Adipocyte (in vitro differentiated cells): Measurements from ENCODE around the gene NOS1AP.

Source experiments
- DNase-seq: peaks from one replicate; pipeline ENCODE4 v3.0.0-alpha.2; 2015; ENCODE audit warnings: low read depth
- H3K27me3 ChIP-seq: replicated peaks from 2 replicates; pipeline ENCODE4 v1.7.0; 2013; ENCODE audit warnings: mild to moderate bottlenecking, low read length, moderate library complexity; ENCODE audit not compliant: control insufficient read depth, insufficient read depth
- H3K36me3 ChIP-seq: 2 replicates; pipeline ENCODE4 v1.7.0; 2013; ENCODE audit warnings: low read length, mild to moderate bottlenecking, moderate library complexity; ENCODE audit not compliant: control insufficient read depth, insufficient read depth, severe bottlenecking
- H3K4me1 ChIP-seq: 2 replicates; pipeline ENCODE4 v1.7.0; 2013; ENCODE audit warnings: mild to moderate bottlenecking, low read length, moderate library complexity; ENCODE audit not compliant: control insufficient read depth, insufficient read depth
- H3K4me3 ChIP-seq: 2 replicates; pipeline ENCODE4 v1.7.0; 2013; ENCODE audit warnings: mild to moderate bottlenecking, low read length, moderate library complexity
- H3K9ac ChIP-seq: 2 replicates; pipeline ENCODE4 v1.7.0; 2013; ENCODE audit warnings: mild to moderate bottlenecking, low read length, moderate library complexity
- H3K9me3 ChIP-seq: 2 replicates; pipeline ENCODE4 v1.7.0; 2013; ENCODE audit warnings: mild to moderate bottlenecking, low read length, moderate library complexity; ENCODE audit not compliant: control insufficient read depth

Gene NOS1AP

GRCh38 chr1:162223488-162223887, 154.0 kb downstream of the NOS1AP start:
- Histone ChIP-seq H3K4me3 (no peak overlapping the region), H3K36me3 (no peaks in the 10 kb centered on the region), H3K9me3 (no peaks in the 10 kb centered on the region), H3K4me1 (no peaks in the 10 kb centered on the region), H3K27me3 (peaks cover 15% of the 10 kb centered on the region), H3K9ac (no peak overlapping the region)
- no peak for DNase-seq

GRCh38 chr1:162224267-162224666, 154.8 kb downstream of the NOS1AP start:
- Histone ChIP-seq H3K4me3 (no peak overlapping the region), H3K9me3 (no peaks in the 10 kb centered on the region), H3K9ac (no peak overlapping the region), H3K4me1 (no peaks in the 10 kb centered on the region), H3K36me3 (no peaks in the 10 kb centered on the region), H3K27me3 (peaks cover 12% of the 10 kb centered on the region)
- no peak for DNase-seq

- Histone ChIP-seq H3K36me3 (no peaks in the 10 kb centered on the region), H3K27me3 (no peaks in the 10 kb centered on the region), H3K9ac (no peak overlapping the region), H3K9me3 (no peaks in the 10 kb centered on the region), H3K4me3 (no peak overlapping the region), H3K4me1 (no peaks in the 10 kb centered on the region)
- no peak for DNase-seq
Measured at GRCh38 chr1:162228586-162228985, 159.1 kb downstream of the NOS1AP start.

- Histone ChIP-seq H3K9me3 (no peaks in the 10 kb centered on the region), H3K36me3 (no peaks in the 10 kb centered on the region), H3K9ac (no peak overlapping the region), H3K4me3 (no peak overlapping the region), H3K27me3 (peaks cover 3% of the 10 kb centered on the region), H3K4me1 (peaks cover under 1% of the 10 kb centered on the region)
- no peak for DNase-seq
Measured at GRCh38 chr1:162229549-162229948, 160.1 kb downstream of the NOS1AP start.

- no peak overlapping the region for H3K4me3 ChIP-seq
- DNase-seq: no peak
- peaks cover 6% of the 10 kb centered on the region for H3K4me1 ChIP-seq
Measured at GRCh38 chr1:162230096-162230495, 160.6 kb downstream of the NOS1AP start.

GRCh38 chr1:162230517-162230916, 161.0 kb downstream of the NOS1AP start:
- no peaks in the 10 kb centered on the region for H3K36me3 ChIP-seq
- H3K9ac ChIP-seq: no peak overlapping the region
- no peaks in the 10 kb centered on the region for H3K9me3 ChIP-seq
- DNase-seq: no peak
- H3K4me1 ChIP-seq: peaks cover 6% of the 10 kb centered on the region
- peaks cover 3% of the 10 kb centered on the region for H3K27me3 ChIP-seq
- H3K4me3 ChIP-seq: no peak overlapping the region

More at GRCh38 chr1:162230096-162230495, 160.6 kb downstream of the NOS1AP start:
- H3K36me3 ChIP-seq: no peaks in the 10 kb centered on the region
- H3K9ac ChIP-seq: no peak overlapping the region
- H3K27me3 ChIP-seq: peaks cover 3% of the 10 kb centered on the region
- no peaks in the 10 kb centered on the region for H3K9me3 ChIP-seq

- DNase-seq: no peak
- Histone ChIP-seq H3K4me1 (peaks cover 6% of the 10 kb centered on the region), H3K27me3 (peaks cover 4% of the 10 kb centered on the region), H3K4me3 (no peak overlapping the region), H3K36me3 (no peaks in the 10 kb centered on the region), H3K9me3 (no peaks in the 10 kb centered on the region), H3K9ac (no peak overlapping the region)
Measured at GRCh38 chr1:162232034-162232711, 162.7 kb downstream of the NOS1AP start.

GRCh38 chr1:162233066-162233465, 163.6 kb downstream of the NOS1AP start:
- DNase-seq: no peak
- Histone ChIP-seq H3K9me3 (no peaks in the 10 kb centered on the region), H3K9ac (no peak overlapping the region), H3K36me3 (no peaks in the 10 kb centered on the region), H3K4me1 (peaks cover 6% of the 10 kb centered on the region), H3K4me3 (no peak overlapping the region), H3K27me3 (peaks cover 6% of the 10 kb centered on the region)

- H3K36me3 ChIP-seq: no peaks in the 10 kb centered on the region
- no peak overlapping the region for H3K9ac ChIP-seq
- H3K27me3 ChIP-seq: peaks cover 6% of the 10 kb centered on the region
- no peaks in the 10 kb centered on the region for H3K9me3 ChIP-seq
- H3K4me3 ChIP-seq: no peak overlapping the region
- DNase-seq: no peak
- peaks cover 6% of the 10 kb centered on the region for H3K4me1 ChIP-seq
Measured at GRCh38 chr1:162233937-162234336, 164.4 kb downstream of the NOS1AP start.

GRCh38 chr1:162234571-162234970, 165.1 kb downstream of the NOS1AP start:
- H3K9ac ChIP-seq: no peak overlapping the region
- peaks cover 6% of the 10 kb centered on the region for H3K4me1 ChIP-seq
- H3K27me3 ChIP-seq: peaks cover 6% of the 10 kb centered on the region
- no peaks in the 10 kb centered on the region for H3K9me3 ChIP-seq
- no peak for DNase-seq
- no peaks in the 10 kb centered on the region for H3K36me3 ChIP-seq
- no peak overlapping the region for H3K4me3 ChIP-seq

GRCh38 chr1:162235241-162235800, 165.8 kb downstream of the NOS1AP start:
- H3K9ac ChIP-seq: no peak overlapping the region
- H3K27me3 ChIP-seq: peaks cover 12% of the 10 kb centered on the region
- peak; percentile 8 for DNase-seq
- H3K36me3 ChIP-seq: no peaks in the 10 kb centered on the region
- H3K9me3 ChIP-seq: no peaks in the 10 kb centered on the region
- H3K4me1 ChIP-seq: peaks cover 6% of the 10 kb centered on the region
- no peak overlapping the region for H3K4me3 ChIP-seq

GRCh38 chr1:162236201-162236600, 166.7 kb downstream of the NOS1AP start:
- no peaks in the 10 kb centered on the region for H3K9me3 ChIP-seq
- DNase-seq: no peak

More at GRCh38 chr1:162236201-162236600, 166.7 kb downstream of the NOS1AP start:
- Histone ChIP-seq H3K4me3 (no peak overlapping the region), H3K36me3 (no peaks in the 10 kb centered on the region), H3K4me1 (peaks cover 6% of the 10 kb centered on the region), H3K27me3 (peaks cover 20% of the 10 kb centered on the region), H3K9ac (no peak overlapping the region)
